Keratinocyte (primary cell): Measurements from ENCODE around the gene CIROP.

Experiments
- CTCF ChIP-seq, 3 experiments: IDR thresholded peaks in 1 of 3; conservative IDR thresholded peaks in 1 of 3; optimal IDR thresholded peaks in 1 of 3; 2 replicates in 2 of 3; 3 replicates in 1 of 3; pipeline versions ENCODE3 to v1.5.1; 2011; ENCODE audit warnings: low read length in 3 of 3, mild to moderate bottlenecking in 3 of 3, moderate library complexity in 2 of 3, control low read depth in 1 of 3, inconsistent platforms in 1 of 3; ENCODE audit not compliant: insufficient read depth in 2 of 3; ENCODE audit errors: extremely low read depth in 1 of 3
- EZH2 ChIP-seq: IDR thresholded peaks from one replicate; pipeline ENCODE4 v1.6.1; 2012; ENCODE audit warnings: inconsistent platforms, mild to moderate bottlenecking, low read length, moderate library complexity

- TF ChIP-seq CTCF (optimal IDR thresholded peaks at IDR 0.05 in 1 of 3, IDR thresholded peaks at IDR 0.05 in 1 of 3, conservative IDR thresholded peaks at IDR 0.05 in 1 of 3; ENCODE audit: extremely low read depth in 1 of 3, insufficient read depth in 2 of 3, low read length in 3 of 3): no peak
- no peak for TF ChIP-seq EZH2
Measured at GRCh38 chr14:23139874-23140273, 35.1 kb upstream of the CIROP start.
